NK-92 (cell line): ENCODE results near the gene CD247.

Experiments used
- DNase-seq: peaks from one replicate; lab custom pipeline; 2025; ENCODE audit not compliant: unreplicated experiment; lab: John Stamatoyannopoulos, UW

Gene CD247

GRCh38 chr1:167542109-167543032 lies 24.0 kb upstream of the CD247 start:
- no peak for DNase-seq

GRCh38 chr1:167541610-167542009 lies 23.3 kb upstream of the CD247 start:
- no peak for DNase-seq

- no peak for DNase-seq
Measured at GRCh38 chr1:167541003-167541402, 22.7 kb upstream of the CD247 start.

- DNase-seq: no peak
Measured at GRCh38 chr1:167538657-167539056, 20.3 kb upstream of the CD247 start.

- DNase-seq: no peak
Measured at GRCh38 chr1:167533851-167534300, 15.5 kb upstream of the CD247 start.

- DNase-seq: no peak
Measured at GRCh38 chr1:167532964-167533824, 14.9 kb upstream of the CD247 start.

- no peak for DNase-seq
Measured at GRCh38 chr1:167532375-167532774, 14.0 kb upstream of the CD247 start.

- no peak for DNase-seq
Measured at GRCh38 chr1:167529829-167530474, 11.6 kb upstream of the CD247 start.

- DNase-seq: no peak
Measured at GRCh38 chr1:167528057-167528728, 9.9 kb upstream of the CD247 start.

- no peak for DNase-seq
Measured at GRCh38 chr1:167526667-167527383, 8.5 kb upstream of the CD247 start.

GRCh38 chr1:167524651-167525050 lies 6.3 kb upstream of the CD247 start:
- DNase-seq: no peak

GRCh38 chr1:167522246-167522645 lies 3.9 kb upstream of the CD247 start:
- DNase-seq: no peak

GRCh38 chr1:167520711-167521206 lies 2.4 kb upstream of the CD247 start:
- no peak for DNase-seq

GRCh38 chr1:167517535-167518330 lies 596 bp downstream of the CD247 start:
- no peak for DNase-seq

- no peak for DNase-seq
Measured at GRCh38 chr1:167516404-167517388, 1.6 kb downstream of the CD247 start.

GRCh38 chr1:167515893-167516321 lies 2.4 kb downstream of the CD247 start:
- no peak for DNase-seq

GRCh38 chr1:167515461-167515860 lies 2.9 kb downstream of the CD247 start:
- no peak for DNase-seq

GRCh38 chr1:167514288-167514687 lies 4.0 kb downstream of the CD247 start:
- no peak for DNase-seq
